Measurements from ENCODE around the gene DISC1. TPM values are rescaled to one million over a fixed set of nuclear protein-coding genes. Genes with fewer than 3 reads are reported as not detected.

Gene DISC1
- total RNA-seq, 2 donors from 2014 or later: 8.0 to 9.4 TPM

- DNase-seq: no peak
- no peaks in the 10 kb centered on the region for H3K27me3 ChIP-seq (ENCODE audit: control insufficient read depth, insufficient read depth, low read length, poor library complexity, severe bottlenecking)
- H3K27ac Mint-ChIP-seq: no peak overlapping the region
- H3K4me1 Mint-ChIP-seq: peaks cover 17% of the 10 kb centered on the region
- H3K9me3 ChIP-seq (ENCODE audit: control insufficient read depth, low read length): no peaks in the 10 kb centered on the region
- no peak overlapping the region for H3K9ac ChIP-seq (ENCODE audit: extremely low read depth, low read length, poor library complexity, severe bottlenecking)
- 94 to 95% methylated on average over 7 of the region's 7 CpGs for WGBS, 2 experiments (ENCODE audit: insufficient coverage in 1 of 2, insufficient read length in 1 of 2)
- H3K36me3 ChIP-seq (ENCODE audit: control insufficient read depth, insufficient read depth, low read length): no peaks in the 10 kb centered on the region
- H3K4me1 ChIP-seq (ENCODE audit: control insufficient read depth, insufficient read depth, low read length): peaks cover under 1% of the 10 kb centered on the region
- H3K4me3 ChIP-seq (ENCODE audit: low read length): no peak overlapping the region
- TF ChIP-seq, protein P1, sequence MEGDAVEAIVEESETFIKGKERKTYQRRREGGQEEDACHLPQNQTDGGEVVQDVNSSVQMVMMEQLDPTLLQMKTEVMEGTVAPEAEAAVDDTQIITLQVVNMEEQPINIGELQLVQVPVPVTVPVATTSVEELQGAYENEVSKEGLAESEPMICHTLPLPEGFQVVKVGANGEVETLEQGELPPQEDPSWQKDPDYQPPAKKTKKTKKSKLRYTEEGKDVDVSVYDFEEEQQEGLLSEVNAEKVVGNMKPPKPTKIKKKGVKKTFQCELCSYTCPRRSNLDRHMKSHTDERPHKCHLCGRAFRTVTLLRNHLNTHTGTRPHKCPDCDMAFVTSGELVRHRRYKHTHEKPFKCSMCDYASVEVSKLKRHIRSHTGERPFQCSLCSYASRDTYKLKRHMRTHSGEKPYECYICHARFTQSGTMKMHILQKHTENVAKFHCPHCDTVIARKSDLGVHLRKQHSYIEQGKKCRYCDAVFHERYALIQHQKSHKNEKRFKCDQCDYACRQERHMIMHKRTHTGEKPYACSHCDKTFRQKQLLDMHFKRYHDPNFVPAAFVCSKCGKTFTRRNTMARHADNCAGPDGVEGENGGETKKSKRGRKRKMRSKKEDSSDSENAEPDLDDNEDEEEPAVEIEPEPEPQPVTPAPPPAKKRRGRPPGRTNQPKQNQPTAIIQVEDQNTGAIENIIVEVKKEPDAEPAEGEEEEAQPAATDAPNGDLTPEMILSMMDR (conservative IDR thresholded peaks at IDR 0.05): no peak
- H3K9me3 Mint-ChIP-seq: no peaks in the 10 kb centered on the region
- H3K27me3 Mint-ChIP-seq (ENCODE audit: insufficient read depth): peaks cover 2% of the 10 kb centered on the region
- H3K4me3 Mint-ChIP-seq: no peak overlapping the region
- H3K27ac ChIP-seq (ENCODE audit: low read depth, low read length): no peak overlapping the region
- H3K36me3 Mint-ChIP-seq (ENCODE audit: low read depth): no peaks in the 10 kb centered on the region
These were observed 286.9 kb downstream of the DISC1 start for GRCh38 chr1:231913493-231913892.

- TF ChIP-seq, protein P1 (conservative IDR thresholded peaks at IDR 0.05): no peak
- Mint-ChIP-seq H3K27me3 (ENCODE audit: insufficient read depth) (no peaks in the 10 kb centered on the region), H3K27ac (peak overlapping the region; percentile 11), H3K9me3 (no peaks in the 10 kb centered on the region), H3K4me3 (no peak overlapping the region), H3K4me1 (peaks cover 25% of the 10 kb centered on the region), H3K36me3 (ENCODE audit: low read depth) (no peaks in the 10 kb centered on the region)
- no peak overlapping the region for H3K27ac ChIP-seq (ENCODE audit: low read depth, low read length)
- H3K9me3 ChIP-seq (ENCODE audit: control insufficient read depth, low read length): no peaks in the 10 kb centered on the region
- no peaks in the 10 kb centered on the region for H3K36me3 ChIP-seq (ENCODE audit: control insufficient read depth, insufficient read depth, low read length)
- no peak for DNase-seq
- H3K27me3 ChIP-seq (ENCODE audit: control insufficient read depth, insufficient read depth, low read length, poor library complexity, severe bottlenecking): no peaks in the 10 kb centered on the region
- no peak overlapping the region for H3K9ac ChIP-seq (ENCODE audit: extremely low read depth, low read length, poor library complexity, severe bottlenecking)
- H3K4me3 ChIP-seq (ENCODE audit: low read length): no peak overlapping the region
- H3K4me1 ChIP-seq (ENCODE audit: control insufficient read depth, insufficient read depth, low read length): peaks cover 14% of the 10 kb centered on the region
- 67 to 80% methylated on average over 4 to 6 of the region's 6 CpGs for WGBS, 2 experiments (ENCODE audit: insufficient coverage in 1 of 2, insufficient read length in 1 of 2)
These were observed 291.8 kb downstream of the DISC1 start for GRCh38 chr1:231918239-231919015.

GRCh38 chr1:231919239-231919885 is 292.8 kb downstream of the DISC1 start:
- Histone ChIP-seq H3K4me1 (ENCODE audit: control insufficient read depth, insufficient read depth, low read length) (peaks cover 14% of the 10 kb centered on the region), H3K9ac (ENCODE audit: extremely low read depth, low read length, poor library complexity, severe bottlenecking) (no peak overlapping the region), H3K4me3 (ENCODE audit: low read length) (no peak overlapping the region), H3K36me3 (ENCODE audit: control insufficient read depth, insufficient read depth, low read length) (no peaks in the 10 kb centered on the region), H3K27me3 (ENCODE audit: control insufficient read depth, insufficient read depth, low read length, poor library complexity, severe bottlenecking) (no peaks in the 10 kb centered on the region), H3K9me3 (ENCODE audit: control insufficient read depth, low read length) (no peaks in the 10 kb centered on the region), H3K27ac (ENCODE audit: low read depth, low read length) (no peak overlapping the region)
- no peaks in the 10 kb centered on the region for H3K36me3 Mint-ChIP-seq (ENCODE audit: low read depth)
- H3K27me3 Mint-ChIP-seq (ENCODE audit: insufficient read depth): no peaks in the 10 kb centered on the region
- H3K9me3 Mint-ChIP-seq: no peaks in the 10 kb centered on the region
- DNase-seq: no peak
- H3K27ac Mint-ChIP-seq: no peak overlapping the region
- WGBS, 2 experiments (ENCODE audit: insufficient coverage in 1 of 2, insufficient read length in 1 of 2): 82% methylated on average over 4 of the region's 4 CpGs; no CpG with 5 or more reads in 1 of the 2 experiments
- peaks cover 25% of the 10 kb centered on the region for H3K4me1 Mint-ChIP-seq
- TF ChIP-seq, protein P1 (conservative IDR thresholded peaks at IDR 0.05): no peak
- no peak overlapping the region for H3K4me3 Mint-ChIP-seq
